Ovary (tissue), 3 donors: ENCODE data around the gene LIPJ.

ENCODE experiments used
- CTCF ChIP-seq, 3 donors: fragments of 450-650 bp in 2 of 3; fragments of 200-600 bp in 1 of 3; IDR thresholded peaks; one replicate each; pipeline versions ENCODE4 v1.5.1 to v1.8.0; 2016 to 2022; ENCODE audit warnings: antibody characterized with exemption in 3 of 3, mild to moderate bottlenecking in 1 of 3
- EP300 ChIP-seq: sonication (generic); formaldehyde crosslinking; IDR thresholded peaks from one replicate; pipeline ENCODE4 v1.6.1; 2017; ENCODE audit warnings: antibody characterized with exemption
- POLR2A ChIP-seq: fragments of 450-650 bp; IDR thresholded peaks from one replicate; pipeline ENCODE4 v1.6.1; 2017; ENCODE audit warnings: antibody characterized with exemption, mild to moderate bottlenecking, moderate library complexity
- donor health status: DM: no; HTN: no; CAD: no.

- TF ChIP-seq CTCF (IDR thresholded peaks at IDR 0.05) (no peak), POLR2A (no peak), EP300 (no peak)
Observed at GRCh38 chr10:88545359-88545758, 41.2 kb upstream of the LIPJ start.
